Measurements from ENCODE around the gene KCNG2. TPM values are rescaled to one million over a fixed set of nuclear protein-coding genes. Genes with fewer than 3 reads are reported as not detected.
A peak's percentile ranks its signal among the peaks of the same experiment; 100 is the strongest.

The KCNG2 gene
- total RNA-seq, 1 donor from 2014 or later, result 0.52 TPM

- peaks cover 0 to 3% (median 0%) of the 10 kb centered on the region in 3 donors for H3K9me3 ChIP-seq (ENCODE audit: control insufficient read depth in 3 of 3, low read length in 3 of 3)
- peaks cover 18 to 26% (median 25%) of the 10 kb centered on the region in 3 donors for H3K36me3 ChIP-seq (ENCODE audit: control insufficient read depth in 3 of 3, insufficient read depth in 3 of 3, low read length in 3 of 3)
- H3K9ac ChIP-seq (ENCODE audit: low read depth in 1 of 3, low read length in 3 of 3), result no peak overlapping the region
- H3K27me3 ChIP-seq (ENCODE audit: control insufficient read depth in 3 of 3, insufficient read depth in 3 of 3, low read length in 3 of 3), result no peaks in the 10 kb centered on the region
- no peak overlapping the region for H3K4me3 ChIP-seq (ENCODE audit: low read length in 3 of 3)
- H3K4me1 ChIP-seq (ENCODE audit: control insufficient read depth in 3 of 3, insufficient read depth in 3 of 3, low read length in 3 of 3), result peaks cover 0 to 2% (median 0%) of the 10 kb centered on the region in 3 donors
- no peak overlapping the region for H3K27ac ChIP-seq (ENCODE audit: low read depth, low read length)
These were observed 42.8 kb upstream of the KCNG2 start for GRCh38 chr18:79754831-79755351.

DNA sequence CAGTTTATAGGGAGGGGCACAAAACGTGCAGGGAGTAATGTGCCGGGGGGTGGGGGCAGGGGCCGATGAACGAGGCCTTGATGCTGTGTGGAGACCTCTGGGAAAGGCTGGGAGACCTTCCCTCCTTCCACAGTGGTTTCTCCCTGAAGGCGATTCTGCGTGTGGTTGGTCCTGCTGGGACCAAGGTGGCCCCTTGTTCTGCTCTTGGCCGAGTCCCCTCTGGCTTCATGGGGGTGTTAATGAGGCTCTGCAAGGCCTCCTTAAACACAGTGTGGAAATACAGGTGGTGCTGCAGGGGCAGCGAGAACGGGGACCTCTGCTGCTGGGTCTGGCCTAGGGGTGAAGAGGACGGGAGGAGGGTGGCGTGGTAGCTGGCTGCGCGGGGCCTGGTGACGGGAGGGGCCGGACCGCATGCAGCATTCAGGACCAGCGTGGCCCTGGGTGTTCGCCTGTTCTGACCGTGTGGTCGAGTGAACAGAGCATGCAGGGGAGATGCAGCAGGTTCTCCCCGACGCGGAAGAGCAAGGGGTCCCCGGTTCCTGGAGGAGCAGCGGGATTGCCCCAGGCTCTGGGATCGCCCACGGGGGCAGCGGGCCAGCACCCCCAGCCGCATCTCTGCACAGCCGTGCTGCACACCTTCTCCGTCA, 42.1 kb upstream of the KCNG2 start:
- no peaks in the 10 kb centered on the region for H3K27me3 ChIP-seq (ENCODE audit: control insufficient read depth in 3 of 3, insufficient read depth in 3 of 3, low read length in 3 of 3)
- peaks cover 18 to 26% (median 25%) of the 10 kb centered on the region in 3 donors for H3K36me3 ChIP-seq (ENCODE audit: control insufficient read depth in 3 of 3, insufficient read depth in 3 of 3, low read length in 3 of 3)

DNA sequence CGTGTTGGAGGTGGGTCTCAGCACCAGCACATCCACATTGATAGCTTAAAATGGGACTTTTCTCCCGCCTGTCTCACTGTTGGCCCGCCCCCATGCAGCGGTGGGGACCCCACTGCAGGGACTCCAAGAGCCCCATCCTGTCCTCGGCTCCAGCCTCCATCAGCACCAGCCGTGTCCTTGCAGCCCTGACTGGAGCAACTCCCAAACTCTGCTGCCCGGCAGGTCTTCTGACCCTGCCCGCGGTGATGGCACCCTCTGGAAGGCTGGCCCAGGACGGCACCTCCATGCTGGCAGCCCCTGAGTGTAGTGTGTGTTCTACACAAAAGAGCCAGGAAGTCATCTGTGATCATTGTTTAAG, 41.6 kb upstream of the KCNG2 start:
- no peak overlapping the region for H3K4me3 ChIP-seq (ENCODE audit: low read length in 3 of 3)
- no peak overlapping the region for H3K9ac ChIP-seq (ENCODE audit: low read depth in 1 of 3, low read length in 3 of 3)
- H3K9me3 ChIP-seq (ENCODE audit: control insufficient read depth in 3 of 3, low read length in 3 of 3), result peaks cover 0 to 3% (median 0%) of the 10 kb centered on the region in 3 donors
- peaks cover 18 to 26% (median 25%) of the 10 kb centered on the region in 3 donors for H3K36me3 ChIP-seq (ENCODE audit: control insufficient read depth in 3 of 3, insufficient read depth in 3 of 3, low read length in 3 of 3)
- H3K27ac ChIP-seq (ENCODE audit: low read depth, low read length), result no peak overlapping the region
- H3K27me3 ChIP-seq (ENCODE audit: control insufficient read depth in 3 of 3, insufficient read depth in 3 of 3, low read length in 3 of 3), result no peaks in the 10 kb centered on the region
- peaks cover 0 to 2% (median 0%) of the 10 kb centered on the region in 3 donors for H3K4me1 ChIP-seq (ENCODE audit: control insufficient read depth in 3 of 3, insufficient read depth in 3 of 3, low read length in 3 of 3)

More for the DNA sequence above, 42.1 kb upstream of the KCNG2 start:
- peaks cover 0 to 2% (median 0%) of the 10 kb centered on the region in 3 donors for H3K4me1 ChIP-seq (ENCODE audit: control insufficient read depth in 3 of 3, insufficient read depth in 3 of 3, low read length in 3 of 3)
- H3K9me3 ChIP-seq (ENCODE audit: control insufficient read depth in 3 of 3, low read length in 3 of 3), result peaks cover 0 to 3% (median 0%) of the 10 kb centered on the region in 3 donors
- H3K9ac ChIP-seq (ENCODE audit: low read depth in 1 of 3, low read length in 3 of 3), result no peak overlapping the region
- no peak overlapping the region for H3K27ac ChIP-seq (ENCODE audit: low read depth, low read length)
- H3K4me3 ChIP-seq (ENCODE audit: low read length in 3 of 3), result no peak overlapping the region

DNA sequence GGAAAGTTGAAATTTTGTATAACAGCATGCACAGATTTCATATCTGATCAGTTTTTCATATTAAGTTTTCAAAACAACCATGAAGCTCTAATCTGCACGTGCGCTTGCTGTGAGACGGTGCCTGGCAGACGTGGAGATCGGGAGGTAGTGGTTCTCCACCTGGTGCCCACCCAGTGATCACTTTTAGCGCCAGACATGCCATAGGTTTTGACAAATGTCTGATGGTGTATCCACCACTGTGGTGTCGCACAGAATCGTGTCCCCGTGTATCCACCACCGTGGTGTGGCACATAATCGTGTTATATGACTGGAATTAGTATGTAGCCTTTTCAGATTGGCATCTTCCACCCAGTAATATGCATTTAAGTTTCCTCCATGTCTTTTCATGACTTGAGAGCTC, 40.9 kb upstream of the KCNG2 start:
- peaks cover 0 to 2% (median 0%) of the 10 kb centered on the region in 3 donors for H3K4me1 ChIP-seq (ENCODE audit: control insufficient read depth in 3 of 3, insufficient read depth in 3 of 3, low read length in 3 of 3)
- peaks cover 18 to 26% (median 25%) of the 10 kb centered on the region in 3 donors for H3K36me3 ChIP-seq (ENCODE audit: control insufficient read depth in 3 of 3, insufficient read depth in 3 of 3, low read length in 3 of 3)
- H3K27me3 ChIP-seq (ENCODE audit: control insufficient read depth in 3 of 3, insufficient read depth in 3 of 3, low read length in 3 of 3), result no peaks in the 10 kb centered on the region
- no peak overlapping the region for H3K9ac ChIP-seq (ENCODE audit: low read depth in 1 of 3, low read length in 3 of 3)
- H3K4me3 ChIP-seq (ENCODE audit: low read length in 3 of 3), result no peak overlapping the region
- H3K9me3 ChIP-seq (ENCODE audit: control insufficient read depth in 3 of 3, low read length in 3 of 3), result peaks cover 0 to 3% (median 0%) of the 10 kb centered on the region in 3 donors
- no peak overlapping the region for H3K27ac ChIP-seq (ENCODE audit: low read depth, low read length)

GRCh38 chr18:79760348-79760747, 37.4 kb upstream of the KCNG2 start:
- Histone ChIP-seq H3K27ac (ENCODE audit: low read depth, low read length) (no peak overlapping the region), H3K9ac (ENCODE audit: low read depth in 1 of 3, low read length in 3 of 3) (no peak overlapping the region), H3K9me3 (ENCODE audit: control insufficient read depth in 3 of 3, low read length in 3 of 3) (peaks cover 0 to 3% (median 3%) of the 10 kb centered on the region in 3 donors), H3K27me3 (ENCODE audit: control insufficient read depth in 3 of 3, insufficient read depth in 3 of 3, low read length in 3 of 3) (no peaks in the 10 kb centered on the region), H3K4me1 (ENCODE audit: control insufficient read depth in 3 of 3, insufficient read depth in 3 of 3, low read length in 3 of 3) (peaks cover 0 to 2% (median 0%) of the 10 kb centered on the region in 3 donors), H3K36me3 (ENCODE audit: control insufficient read depth in 3 of 3, insufficient read depth in 3 of 3, low read length in 3 of 3) (peaks cover 0 to 5% (median 4%) of the 10 kb centered on the region in 3 donors), H3K4me3 (ENCODE audit: low read length in 3 of 3) (no peak overlapping the region)

DNA sequence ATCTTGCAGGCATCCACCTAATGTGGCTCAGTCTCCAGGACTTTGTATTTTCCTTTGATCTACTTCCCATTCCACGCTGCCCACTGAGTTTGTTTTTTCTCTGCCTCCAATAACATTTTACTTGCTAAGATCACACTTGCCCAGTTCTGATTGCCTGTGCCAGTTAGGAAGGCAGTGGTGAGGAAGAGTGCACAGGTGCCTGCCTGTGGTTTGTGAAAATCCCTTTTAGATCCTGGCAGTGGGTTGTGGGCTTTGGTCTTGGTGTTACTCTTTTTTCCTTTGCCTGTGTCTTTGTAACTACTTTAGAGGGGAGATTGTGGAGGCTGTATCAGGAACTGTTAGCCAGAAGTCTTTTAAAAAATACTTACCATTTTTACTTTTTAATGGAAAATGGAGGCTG, 36.9 kb upstream of the KCNG2 start:
- Histone ChIP-seq H3K36me3 (ENCODE audit: control insufficient read depth in 3 of 3, insufficient read depth in 3 of 3, low read length in 3 of 3) (peaks cover 0 to 3% (median 0%) of the 10 kb centered on the region in 3 donors), H3K27ac (ENCODE audit: low read depth, low read length) (no peak overlapping the region), H3K9ac (ENCODE audit: low read depth in 1 of 3, low read length in 3 of 3) (no peak overlapping the region), H3K4me1 (ENCODE audit: control insufficient read depth in 3 of 3, insufficient read depth in 3 of 3, low read length in 3 of 3) (peaks cover 0 to 2% (median 0%) of the 10 kb centered on the region in 3 donors), H3K27me3 (ENCODE audit: control insufficient read depth in 3 of 3, insufficient read depth in 3 of 3, low read length in 3 of 3) (peaks cover 0 to 4% (median 0%) of the 10 kb centered on the region in 3 donors), H3K9me3 (ENCODE audit: control insufficient read depth in 3 of 3, low read length in 3 of 3) (peaks cover 0 to 3% (median 3%) of the 10 kb centered on the region in 3 donors), H3K4me3 (ENCODE audit: low read length in 3 of 3) (no peak overlapping the region)

- Histone ChIP-seq H3K4me3 (ENCODE audit: low read length in 3 of 3) (no peak overlapping the region), H3K27me3 (ENCODE audit: control insufficient read depth in 3 of 3, insufficient read depth in 3 of 3, low read length in 3 of 3) (peaks cover 0 to 4% (median 4%) of the 10 kb centered on the region in 3 donors), H3K36me3 (ENCODE audit: control insufficient read depth in 3 of 3, insufficient read depth in 3 of 3, low read length in 3 of 3) (no peaks in the 10 kb centered on the region), H3K27ac (ENCODE audit: low read depth, low read length) (no peak overlapping the region), H3K4me1 (ENCODE audit: control insufficient read depth in 3 of 3, insufficient read depth in 3 of 3, low read length in 3 of 3) (no peaks in the 10 kb centered on the region), H3K9ac (ENCODE audit: low read depth in 1 of 3, low read length in 3 of 3) (no peak overlapping the region), H3K9me3 (ENCODE audit: control insufficient read depth in 3 of 3, low read length in 3 of 3) (peaks cover 5 to 7% (median 5%) of the 10 kb centered on the region in 3 donors)
These were observed 34.3 kb upstream of the KCNG2 start for GRCh38 chr18:79763407-79763806.

GRCh38 chr18:79764131-79764530, 33.6 kb upstream of the KCNG2 start:
- H3K9ac ChIP-seq (ENCODE audit: low read depth in 1 of 3, low read length in 3 of 3), result no peak overlapping the region
- no peaks in the 10 kb centered on the region for H3K4me1 ChIP-seq (ENCODE audit: control insufficient read depth in 3 of 3, insufficient read depth in 3 of 3, low read length in 3 of 3)
- peaks cover 0 to 4% (median 4%) of the 10 kb centered on the region in 3 donors for H3K27me3 ChIP-seq (ENCODE audit: control insufficient read depth in 3 of 3, insufficient read depth in 3 of 3, low read length in 3 of 3)
- H3K4me3 ChIP-seq (ENCODE audit: low read length in 3 of 3), result no peak overlapping the region
- no peak overlapping the region for H3K27ac ChIP-seq (ENCODE audit: low read depth, low read length)
- peaks cover 5 to 7% (median 5%) of the 10 kb centered on the region in 3 donors for H3K9me3 ChIP-seq (ENCODE audit: control insufficient read depth in 3 of 3, low read length in 3 of 3)
- no peaks in the 10 kb centered on the region for H3K36me3 ChIP-seq (ENCODE audit: control insufficient read depth in 3 of 3, insufficient read depth in 3 of 3, low read length in 3 of 3)

DNA sequence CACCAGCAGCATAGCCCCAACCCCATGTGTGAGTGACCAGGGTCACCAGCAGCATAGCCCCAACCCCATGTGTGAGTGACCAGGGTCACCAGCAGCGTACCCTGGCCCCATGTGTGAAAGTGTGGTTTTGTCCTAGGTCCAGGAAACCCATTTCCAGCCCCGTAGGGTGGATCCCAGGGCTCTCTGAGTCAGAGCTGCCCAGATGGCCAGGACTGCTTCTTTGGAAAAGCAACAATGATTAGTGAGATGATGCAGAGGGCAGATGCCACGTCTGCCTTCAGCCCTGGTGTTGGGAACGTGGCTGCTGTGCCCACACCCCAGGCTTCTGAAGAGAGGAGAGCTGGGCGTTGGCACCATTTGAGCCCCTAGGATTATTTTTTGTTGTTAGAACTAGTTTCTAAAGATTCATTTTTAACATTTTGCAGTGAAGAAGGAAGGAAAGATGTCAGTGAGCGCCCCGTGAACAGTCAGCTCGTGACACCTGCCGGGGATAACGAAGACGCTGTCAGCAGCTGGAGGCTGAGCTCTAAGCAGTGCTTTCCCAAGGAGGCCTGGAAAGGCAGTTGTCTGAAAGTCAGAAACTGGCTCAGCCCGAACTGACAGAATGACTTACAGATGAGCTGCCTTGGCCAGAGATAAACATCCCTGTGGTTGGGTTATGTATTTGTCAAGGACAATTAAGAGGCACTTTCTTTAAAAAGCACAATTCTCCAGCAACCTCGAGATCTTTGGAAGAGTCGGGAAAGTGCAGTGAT, 32.1 kb upstream of the KCNG2 start:
- H3K4me1 ChIP-seq (ENCODE audit: control insufficient read depth in 3 of 3, insufficient read depth in 3 of 3, low read length in 3 of 3), result no peaks in the 10 kb centered on the region
- H3K27me3 ChIP-seq (ENCODE audit: control insufficient read depth in 3 of 3, insufficient read depth in 3 of 3, low read length in 3 of 3), result peaks cover 0 to 4% (median 4%) of the 10 kb centered on the region in 3 donors
- no peak overlapping the region for H3K4me3 ChIP-seq (ENCODE audit: low read length in 3 of 3)
- H3K27ac ChIP-seq (ENCODE audit: low read depth, low read length), result peak overlapping the region; percentile 38
- peaks cover 2 to 7% (median 5%) of the 10 kb centered on the region in 3 donors for H3K9me3 ChIP-seq (ENCODE audit: control insufficient read depth in 3 of 3, low read length in 3 of 3)
- H3K36me3 ChIP-seq (ENCODE audit: control insufficient read depth in 3 of 3, insufficient read depth in 3 of 3, low read length in 3 of 3), result no peaks in the 10 kb centered on the region
- no peak overlapping the region for H3K9ac ChIP-seq (ENCODE audit: low read depth in 1 of 3, low read length in 3 of 3)

- Histone ChIP-seq H3K27me3 (ENCODE audit: control insufficient read depth in 3 of 3, insufficient read depth in 3 of 3, low read length in 3 of 3) (peaks cover 0 to 4% (median 4%) of the 10 kb centered on the region in 3 donors), H3K27ac (ENCODE audit: low read depth, low read length) (no peak overlapping the region), H3K36me3 (ENCODE audit: control insufficient read depth in 3 of 3, insufficient read depth in 3 of 3, low read length in 3 of 3) (no peaks in the 10 kb centered on the region), H3K4me1 (ENCODE audit: control insufficient read depth in 3 of 3, insufficient read depth in 3 of 3, low read length in 3 of 3) (no peaks in the 10 kb centered on the region), H3K9me3 (ENCODE audit: control insufficient read depth in 3 of 3, low read length in 3 of 3) (peaks cover 2 to 7% (median 5%) of the 10 kb centered on the region in 3 donors), H3K9ac (ENCODE audit: low read depth in 1 of 3, low read length in 3 of 3) (no peak overlapping the region), H3K4me3 (ENCODE audit: low read length in 3 of 3) (no peak overlapping the region)
These were observed 31.4 kb upstream of the KCNG2 start for GRCh38 chr18:79766308-79766707.

Data from skeletal muscle tissue (tissue), 4 donors.